Breast epithelium (tissue), 3 donors: ENCODE data around the gene SAMD8.

Source experiments
- POLR2A ChIP-seq: fragments of 450-650 bp; IDR thresholded peaks from one replicate; pipeline ENCODE4 v1.6.1; 2016; ENCODE audit warnings: antibody characterized with exemption, mild to moderate bottlenecking, moderate library complexity
- POLR2AphosphoS5 ChIP-seq, 3 donors: sonication (generic); formaldehyde crosslinking; IDR thresholded peaks; one replicate each; pipeline ENCODE4 v1.6.1; 2017; ENCODE audit warnings: antibody characterized with exemption in 3 of 3
- TF ChIP-seq, protein P1 (sequence below), 3 donors: fragments of 450-650 bp; IDR thresholded peaks; one replicate each; pipeline ENCODE4 v1.5.1; 2016 to 2017; ENCODE audit warnings: antibody characterized with exemption in 3 of 3, mild to moderate bottlenecking in 3 of 3, moderate library complexity in 3 of 3

DNA sequence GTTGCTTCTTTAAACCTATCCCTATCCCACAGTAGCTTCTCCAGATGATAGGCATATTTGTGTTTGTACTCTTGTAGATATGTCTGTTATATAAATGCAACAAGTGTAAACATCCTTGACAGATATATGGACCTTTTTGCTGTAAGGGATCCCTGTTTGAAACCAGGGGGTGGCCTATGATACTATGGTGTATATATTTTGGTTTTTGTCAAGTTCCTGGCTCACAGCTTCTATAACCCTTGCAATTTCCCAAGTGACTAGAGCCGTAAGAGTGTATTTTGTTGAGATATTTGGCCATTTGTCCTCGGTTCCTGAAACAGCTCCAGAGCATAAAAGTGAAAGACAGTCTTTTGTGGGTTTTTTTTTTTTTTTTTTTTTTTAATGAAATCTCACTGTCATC is 114.6 kb downstream of the SAMD8 start:
- TF ChIP-seq POLR2AphosphoS5 (IDR thresholded peaks at IDR 0.05) (no peak), POLR2A (no peak)
- TF ChIP-seq, protein P1, sequence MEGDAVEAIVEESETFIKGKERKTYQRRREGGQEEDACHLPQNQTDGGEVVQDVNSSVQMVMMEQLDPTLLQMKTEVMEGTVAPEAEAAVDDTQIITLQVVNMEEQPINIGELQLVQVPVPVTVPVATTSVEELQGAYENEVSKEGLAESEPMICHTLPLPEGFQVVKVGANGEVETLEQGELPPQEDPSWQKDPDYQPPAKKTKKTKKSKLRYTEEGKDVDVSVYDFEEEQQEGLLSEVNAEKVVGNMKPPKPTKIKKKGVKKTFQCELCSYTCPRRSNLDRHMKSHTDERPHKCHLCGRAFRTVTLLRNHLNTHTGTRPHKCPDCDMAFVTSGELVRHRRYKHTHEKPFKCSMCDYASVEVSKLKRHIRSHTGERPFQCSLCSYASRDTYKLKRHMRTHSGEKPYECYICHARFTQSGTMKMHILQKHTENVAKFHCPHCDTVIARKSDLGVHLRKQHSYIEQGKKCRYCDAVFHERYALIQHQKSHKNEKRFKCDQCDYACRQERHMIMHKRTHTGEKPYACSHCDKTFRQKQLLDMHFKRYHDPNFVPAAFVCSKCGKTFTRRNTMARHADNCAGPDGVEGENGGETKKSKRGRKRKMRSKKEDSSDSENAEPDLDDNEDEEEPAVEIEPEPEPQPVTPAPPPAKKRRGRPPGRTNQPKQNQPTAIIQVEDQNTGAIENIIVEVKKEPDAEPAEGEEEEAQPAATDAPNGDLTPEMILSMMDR (IDR thresholded peaks at IDR 0.05), result no peak
